ENCODE measurements around the gene APP. TPM values are rescaled to one million over a fixed set of nuclear protein-coding genes. Genes with fewer than 3 reads are reported as not detected.
A peak's percentile ranks its signal among the peaks of the same experiment; 100 is the strongest.

Gene APP
- total and polyA plus RNA-seq, 4 donors = 86.9 to 414 (median 367) TPM

GRCh38 chr21:26125433-26126167, 45.0 kb downstream of the APP start:
- Histone ChIP-seq H3K9me3 (ENCODE audit: control insufficient read depth in 4 of 4, insufficient read depth in 3 of 4, low read length in 3 of 4) (no peaks in the 10 kb centered on the region), H3K36me3 (ENCODE audit: control insufficient read depth in 4 of 4, insufficient read depth in 4 of 4, low read length in 4 of 4) (peaks cover 0 to 2% (median 0%) of the 10 kb centered on the region in 4 donors), H3K4me3 (no peak overlapping the region), H3K9ac (ENCODE audit: insufficient read depth in 1 of 2, low read length in 2 of 2) (no peak overlapping the region), H3K27ac (ENCODE audit: low read depth in 1 of 2, low read length in 1 of 2) (peak overlapping the region in 1 of 2 donors; percentile 67), H3K27me3 (ENCODE audit: control insufficient read depth in 3 of 3, insufficient read depth in 3 of 3, low read length in 2 of 3) (no peaks in the 10 kb centered on the region), H3K4me1 (ENCODE audit: control insufficient read depth in 5 of 5, insufficient read depth in 5 of 5, low read length in 5 of 5) (peaks cover 5 to 40% (median 23%) of the 10 kb centered on the region in 5 donors)
- ATAC-seq (ENCODE audit: insufficient read depth, low FRiP score) (no peak), DNase-seq (no peak)
- no peak for TF ChIP-seq CTCF (IDR thresholded peaks at IDR 0.05; ENCODE audit: control extremely low read depth, extremely low read depth)
- 84 to 87% methylated on average over 8 of the region's 8 CpGs for WGBS, 2 donors

- DNase-seq = no peak
- WGBS, 2 donors = 63 to 78% methylated on average over 7 of the region's 7 CpGs
- Histone ChIP-seq H3K4me1 (ENCODE audit: control insufficient read depth in 5 of 5, insufficient read depth in 5 of 5, low read length in 5 of 5) (peaks cover 5 to 40% (median 23%) of the 10 kb centered on the region in 5 donors), H3K27me3 (ENCODE audit: control insufficient read depth in 3 of 3, insufficient read depth in 3 of 3, low read length in 2 of 3) (no peaks in the 10 kb centered on the region), H3K36me3 (ENCODE audit: control insufficient read depth in 4 of 4, insufficient read depth in 4 of 4, low read length in 4 of 4) (peaks cover 0 to 2% (median 0%) of the 10 kb centered on the region in 4 donors), H3K9me3 (ENCODE audit: control insufficient read depth in 4 of 4, insufficient read depth in 3 of 4, low read length in 3 of 4) (no peaks in the 10 kb centered on the region), H3K9ac (ENCODE audit: insufficient read depth in 1 of 2, low read length in 2 of 2) (no peak overlapping the region), H3K4me3 (no peak overlapping the region), H3K27ac (ENCODE audit: low read depth in 1 of 2, low read length in 1 of 2) (peak overlapping the region; percentile 67 to 79)
- ATAC-seq (ENCODE audit: insufficient read depth, low FRiP score) = no peak
- no peak for TF ChIP-seq CTCF (IDR thresholded peaks at IDR 0.05; ENCODE audit: control extremely low read depth, extremely low read depth)
Measured at GRCh38 chr21:26124896-26125295, 45.7 kb downstream of the APP start.

GRCh38 chr21:26124421-26124833, 46.1 kb downstream of the APP start:
- H3K36me3 ChIP-seq (ENCODE audit: control insufficient read depth in 4 of 4, insufficient read depth in 4 of 4, low read length in 4 of 4) = peaks cover 0 to 2% (median 0%) of the 10 kb centered on the region in 4 donors
- WGBS, 2 donors = 27 to 44% methylated on average over 4 of the region's 4 CpGs
- H3K27me3 ChIP-seq (ENCODE audit: control insufficient read depth in 3 of 3, insufficient read depth in 3 of 3, low read length in 2 of 3) = no peaks in the 10 kb centered on the region
- no peak for TF ChIP-seq CTCF (IDR thresholded peaks at IDR 0.05; ENCODE audit: control extremely low read depth, extremely low read depth)
- peak overlapping the region in 1 of 2 donors; percentile 67 for H3K27ac ChIP-seq (ENCODE audit: low read depth in 1 of 2, low read length in 1 of 2)
- no peak overlapping the region for H3K9ac ChIP-seq (ENCODE audit: insufficient read depth in 1 of 2, low read length in 2 of 2)
- peak in 2 of 3 donors; percentile 48 to 58 for DNase-seq
- H3K4me3 ChIP-seq = no peak overlapping the region
- no peaks in the 10 kb centered on the region for H3K9me3 ChIP-seq (ENCODE audit: control insufficient read depth in 4 of 4, insufficient read depth in 3 of 4, low read length in 3 of 4)
- ATAC-seq (ENCODE audit: insufficient read depth, low FRiP score) = no peak
- peaks cover 5 to 41% (median 23%) of the 10 kb centered on the region in 5 donors for H3K4me1 ChIP-seq (ENCODE audit: control insufficient read depth in 5 of 5, insufficient read depth in 5 of 5, low read length in 5 of 5)

Measured in lung (tissue), 12 donors.